ENCODE results near the gene ATAD2B. TPM values are rescaled to one million over a fixed set of nuclear protein-coding genes. Genes with fewer than 3 reads are reported as not detected.

The ATAD2B gene
- total and polyA plus RNA-seq, 2 of the 8 experiments (the other 6 are each of a cell fraction or from before 2014, with no cell fraction given) = 3.4 to 16.1 TPM

DNA sequence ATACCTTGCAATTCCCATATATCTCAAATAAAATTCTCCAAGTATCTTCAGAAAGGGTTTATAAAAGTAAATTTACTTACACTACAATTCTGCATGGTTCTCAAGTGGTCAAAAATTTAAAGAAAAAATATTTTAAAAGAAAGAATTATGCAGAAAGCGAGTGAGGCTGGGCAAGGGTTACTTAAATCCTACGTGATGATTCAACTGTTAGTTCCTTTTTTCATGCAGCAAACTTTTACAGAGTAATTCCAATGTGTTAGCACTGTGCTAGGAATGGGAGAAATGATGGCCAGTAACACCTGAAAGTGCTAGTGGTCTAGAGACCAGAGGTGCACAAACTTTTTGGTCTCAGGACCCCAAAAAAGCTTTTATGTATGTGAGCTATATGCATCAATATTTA lies 133.4 kb downstream of the ATAD2B start (continued):
- TF ChIP-seq, protein P1, sequence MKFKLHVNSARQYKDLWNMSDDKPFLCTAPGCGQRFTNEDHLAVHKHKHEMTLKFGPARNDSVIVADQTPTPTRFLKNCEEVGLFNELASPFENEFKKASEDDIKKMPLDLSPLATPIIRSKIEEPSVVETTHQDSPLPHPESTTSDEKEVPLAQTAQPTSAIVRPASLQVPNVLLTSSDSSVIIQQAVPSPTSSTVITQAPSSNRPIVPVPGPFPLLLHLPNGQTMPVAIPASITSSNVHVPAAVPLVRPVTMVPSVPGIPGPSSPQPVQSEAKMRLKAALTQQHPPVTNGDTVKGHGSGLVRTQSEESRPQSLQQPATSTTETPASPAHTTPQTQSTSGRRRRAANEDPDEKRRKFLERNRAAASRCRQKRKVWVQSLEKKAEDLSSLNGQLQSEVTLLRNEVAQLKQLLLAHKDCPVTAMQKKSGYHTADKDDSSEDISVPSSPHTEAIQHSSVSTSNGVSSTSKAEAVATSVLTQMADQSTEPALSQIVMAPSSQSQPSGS (IDR thresholded peaks at IDR 0.05; ENCODE audit: low read length) = no peak
- TF ChIP-seq, protein P2, sequence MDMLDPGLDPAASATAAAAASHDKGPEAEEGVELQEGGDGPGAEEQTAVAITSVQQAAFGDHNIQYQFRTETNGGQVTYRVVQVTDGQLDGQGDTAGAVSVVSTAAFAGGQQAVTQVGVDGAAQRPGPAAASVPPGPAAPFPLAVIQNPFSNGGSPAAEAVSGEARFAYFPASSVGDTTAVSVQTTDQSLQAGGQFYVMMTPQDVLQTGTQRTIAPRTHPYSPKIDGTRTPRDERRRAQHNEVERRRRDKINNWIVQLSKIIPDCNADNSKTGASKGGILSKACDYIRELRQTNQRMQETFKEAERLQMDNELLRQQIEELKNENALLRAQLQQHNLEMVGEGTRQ (IDR thresholded peaks at IDR 0.05; ENCODE audit: low read length) = no peak
- TF ChIP-seq CREB1 (IDR thresholded peaks at IDR 0.05) (no peak), RFX5 (IDR thresholded peaks at IDR 0.05; ENCODE audit: borderline replicate concordance, low read depth, low read length) (no peak)

Data from H1 (cell line).